Measurements from ENCODE around the gene PIK3R3. TPM values are rescaled to one million over a fixed set of nuclear protein-coding genes. Genes with fewer than 3 reads are reported as not detected.

The PIK3R3 gene
- polyA plus RNA-seq, 1 donor (not counting 4 experiments of a cell fraction or from before 2014, with no cell fraction given) = 11.9 TPM

- H3K4me2 ChIP-seq (ENCODE audit: control insufficient read depth, extremely low read depth, insufficient read depth, low read depth, low read length) = peak overlapping the region; percentile 43
- FAIRE-seq = no peak
- H3K79me2 ChIP-seq (ENCODE audit: control insufficient read depth, insufficient read depth, low read length) = no peaks in the 10 kb centered on the region
Observed at GRCh38 chr1:46128344-46128743, 4.1 kb downstream of the PIK3R3 start.

GRCh38 chr1:46118856-46119255 lies 13.6 kb downstream of the PIK3R3 start:
- no peaks in the 10 kb centered on the region for H3K27me3 ChIP-seq (ENCODE audit: control insufficient read depth, extremely low read depth, insufficient read depth, low read length)
- H3K9ac ChIP-seq (ENCODE audit: control insufficient read depth, extremely low read depth, insufficient read depth, low read length) = no peak overlapping the region
- no peak overlapping the region for H2AFZ ChIP-seq (ENCODE audit: control insufficient read depth, low read length)
- H3K27ac ChIP-seq (ENCODE audit: control insufficient read depth, insufficient read depth, low read length) = no peak overlapping the region
- DNase-seq (ENCODE audit: low read depth, low spot score) (no peak), FAIRE-seq (no peak)
- TF ChIP-seq EZH2 (IDR thresholded peaks at IDR 0.05; ENCODE audit: low read length) (no peak), CTCF (optimal IDR thresholded peaks at IDR 0.05 in 1 of 3, IDR thresholded peaks at IDR 0.05 in 1 of 3, conservative IDR thresholded peaks at IDR 0.05 in 1 of 3; ENCODE audit: extremely low read depth in 1 of 3, insufficient read depth in 2 of 3, low read length in 3 of 3) (no peak)
- no peaks in the 10 kb centered on the region for H3K9me1 ChIP-seq (ENCODE audit: control insufficient read depth, extremely low read depth, insufficient read depth, low read length)
- dilution Hi-C loops (cut with MboI; ENCODE audit: extremely low pct_ligation_motif_present, low sequenced_read_pairs) = no loop called here
- H3K4me1 ChIP-seq (ENCODE audit: control insufficient read depth, extremely low read depth, insufficient read depth, low read length) = no peaks in the 10 kb centered on the region
- no peak overlapping the region for H3K4me3 ChIP-seq (ENCODE audit: control insufficient read depth in 2 of 3, extremely low read depth in 1 of 3, insufficient read depth in 2 of 3, low read depth in 1 of 3, low read length in 3 of 3)
- no peak overlapping the region for H3K4me2 ChIP-seq (ENCODE audit: control insufficient read depth, extremely low read depth, insufficient read depth, low read depth, low read length)
- H3K9me3 ChIP-seq (ENCODE audit: control insufficient read depth, low read depth, low read length) = no peaks in the 10 kb centered on the region
- H4K20me1 ChIP-seq (ENCODE audit: control insufficient read depth, extremely low read depth, insufficient read depth, low read length) = no peaks in the 10 kb centered on the region
- no peaks in the 10 kb centered on the region for H3K79me2 ChIP-seq (ENCODE audit: control insufficient read depth, insufficient read depth, low read length)
- no peaks in the 10 kb centered on the region for H3K36me3 ChIP-seq (ENCODE audit: control insufficient read depth in 2 of 2, extremely low read depth in 1 of 2, insufficient read depth in 2 of 2, low read length in 2 of 2)

More at GRCh38 chr1:46128344-46128743, 4.1 kb downstream of the PIK3R3 start:
- Histone ChIP-seq H3K9me1 (ENCODE audit: control insufficient read depth, extremely low read depth, insufficient read depth, low read length) (no peaks in the 10 kb centered on the region), H2AFZ (ENCODE audit: control insufficient read depth, low read length) (no peak overlapping the region), H3K27me3 (ENCODE audit: control insufficient read depth, extremely low read depth, insufficient read depth, low read length) (peaks cover 5% of the 10 kb centered on the region), H3K36me3 (ENCODE audit: control insufficient read depth in 2 of 2, extremely low read depth in 1 of 2, insufficient read depth in 2 of 2, low read length in 2 of 2) (no peaks in the 10 kb centered on the region), H3K9ac (ENCODE audit: control insufficient read depth, extremely low read depth, insufficient read depth, low read length) (no peak overlapping the region), H3K4me3 (ENCODE audit: control insufficient read depth in 2 of 3, extremely low read depth in 1 of 3, insufficient read depth in 2 of 3, low read depth in 1 of 3, low read length in 3 of 3) (no peak overlapping the region), H3K9me3 (ENCODE audit: control insufficient read depth, low read depth, low read length) (no peaks in the 10 kb centered on the region), H3K4me1 (ENCODE audit: control insufficient read depth, extremely low read depth, insufficient read depth, low read length) (peaks cover 5% of the 10 kb centered on the region), H3K27ac (ENCODE audit: control insufficient read depth, insufficient read depth, low read length) (no peak overlapping the region), H4K20me1 (ENCODE audit: control insufficient read depth, extremely low read depth, insufficient read depth, low read length) (no peaks in the 10 kb centered on the region)
- TF ChIP-seq CTCF (optimal IDR thresholded peaks at IDR 0.05 in 1 of 3, IDR thresholded peaks at IDR 0.05 in 1 of 3, conservative IDR thresholded peaks at IDR 0.05 in 1 of 3; ENCODE audit: extremely low read depth in 1 of 3, insufficient read depth in 2 of 3, low read length in 3 of 3) (no peak), EZH2 (IDR thresholded peaks at IDR 0.05; ENCODE audit: low read length) (no peak)
- dilution Hi-C loops (cut with MboI; ENCODE audit: extremely low pct_ligation_motif_present, low sequenced_read_pairs) = no loop called here
- no peak for DNase-seq (ENCODE audit: low read depth, low spot score)

Data from keratinocyte (primary cell).